ENCODE data around the gene CDKAL1.

DNA sequence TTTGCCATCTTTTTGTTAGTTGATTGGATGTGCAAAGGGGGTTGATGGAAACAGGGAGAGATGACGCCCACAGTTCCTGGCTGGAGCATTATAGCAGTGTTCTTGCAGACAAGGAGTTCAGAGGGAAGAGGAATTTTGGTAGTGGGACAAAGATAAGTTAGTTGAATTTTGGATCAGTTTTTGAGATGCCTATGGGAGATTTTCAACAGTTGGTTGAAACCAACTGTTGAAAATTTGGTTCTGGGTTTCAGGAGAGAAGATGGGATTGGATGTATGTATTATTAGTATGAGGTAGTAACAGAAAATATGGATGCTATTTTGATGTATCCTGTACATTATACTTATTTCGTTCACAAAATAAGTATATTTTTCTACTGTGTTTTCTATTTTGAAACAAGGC is 274.2 kb downstream of the CDKAL1 start:
- TF ChIP-seq, protein P1, sequence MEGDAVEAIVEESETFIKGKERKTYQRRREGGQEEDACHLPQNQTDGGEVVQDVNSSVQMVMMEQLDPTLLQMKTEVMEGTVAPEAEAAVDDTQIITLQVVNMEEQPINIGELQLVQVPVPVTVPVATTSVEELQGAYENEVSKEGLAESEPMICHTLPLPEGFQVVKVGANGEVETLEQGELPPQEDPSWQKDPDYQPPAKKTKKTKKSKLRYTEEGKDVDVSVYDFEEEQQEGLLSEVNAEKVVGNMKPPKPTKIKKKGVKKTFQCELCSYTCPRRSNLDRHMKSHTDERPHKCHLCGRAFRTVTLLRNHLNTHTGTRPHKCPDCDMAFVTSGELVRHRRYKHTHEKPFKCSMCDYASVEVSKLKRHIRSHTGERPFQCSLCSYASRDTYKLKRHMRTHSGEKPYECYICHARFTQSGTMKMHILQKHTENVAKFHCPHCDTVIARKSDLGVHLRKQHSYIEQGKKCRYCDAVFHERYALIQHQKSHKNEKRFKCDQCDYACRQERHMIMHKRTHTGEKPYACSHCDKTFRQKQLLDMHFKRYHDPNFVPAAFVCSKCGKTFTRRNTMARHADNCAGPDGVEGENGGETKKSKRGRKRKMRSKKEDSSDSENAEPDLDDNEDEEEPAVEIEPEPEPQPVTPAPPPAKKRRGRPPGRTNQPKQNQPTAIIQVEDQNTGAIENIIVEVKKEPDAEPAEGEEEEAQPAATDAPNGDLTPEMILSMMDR (IDR thresholded peaks at IDR 0.05; ENCODE audit: poor library complexity), result no peak
- TF ChIP-seq EZH2 (IDR thresholded peaks at IDR 0.05; ENCODE audit: borderline replicate concordance), result no peak

Measured in hepatocyte (in vitro differentiated cells).